HG03280 (cell line): ENCODE results near the gene TPCN2.
"Not testable (repeated sequence)": the region's sequence is repeated elsewhere in the genome, so short reads cannot be mapped to it uniquely, and the experiment has no call there.

Experiments
- ATAC-seq: cut with Tn5 transposase; IDR thresholded peaks from one replicate; pipeline ENCODE4 v1.9.1; 2021; ENCODE audit warnings: mild to moderate bottlenecking, moderate library complexity; ENCODE audit not compliant: unreplicated experiment

The TPCN2 gene

DNA sequence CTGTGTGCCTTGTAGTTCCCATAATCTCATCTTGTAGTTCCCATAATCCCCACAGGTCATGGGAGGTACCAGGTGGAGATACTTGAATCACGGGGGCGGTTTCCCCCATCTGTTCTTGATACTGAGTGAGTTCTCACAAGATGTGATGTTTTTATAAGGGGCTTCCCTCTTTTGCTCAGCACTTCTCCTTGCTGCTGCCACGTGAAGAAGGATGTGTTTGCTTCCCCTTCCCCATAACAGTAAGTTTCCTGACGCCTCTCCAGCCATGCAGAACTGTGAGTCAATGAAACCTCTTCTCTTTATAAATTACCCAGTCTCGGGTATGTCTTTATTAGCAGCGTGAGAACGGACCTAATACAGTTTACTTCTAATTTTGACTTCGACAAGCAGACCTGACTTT, 93.0 kb downstream of the TPCN2 start:
- ATAC-seq: no peak

GRCh38 chr11:69142895-69143294, 94.2 kb downstream of the TPCN2 start:
- no peak for ATAC-seq

GRCh38 chr11:69144316-69145049, 95.8 kb downstream of the TPCN2 start:
- no peak for ATAC-seq

DNA sequence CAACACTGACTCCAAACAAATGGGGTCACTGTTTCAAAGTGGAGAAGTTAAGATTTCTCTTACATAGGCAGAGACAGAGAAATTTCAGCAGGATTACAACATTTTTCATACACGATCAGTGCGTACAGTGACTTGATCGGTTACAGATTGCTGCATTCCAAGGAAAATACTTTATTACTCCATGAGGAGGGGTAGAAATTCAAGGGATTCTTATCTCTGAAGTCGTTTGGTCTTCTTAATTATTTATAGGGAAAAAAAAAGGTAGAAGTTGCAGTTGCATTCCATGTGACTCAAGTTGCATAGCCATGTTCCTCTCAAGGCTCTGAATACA, 96.3 kb downstream of the TPCN2 start:
- no peak for ATAC-seq

DNA sequence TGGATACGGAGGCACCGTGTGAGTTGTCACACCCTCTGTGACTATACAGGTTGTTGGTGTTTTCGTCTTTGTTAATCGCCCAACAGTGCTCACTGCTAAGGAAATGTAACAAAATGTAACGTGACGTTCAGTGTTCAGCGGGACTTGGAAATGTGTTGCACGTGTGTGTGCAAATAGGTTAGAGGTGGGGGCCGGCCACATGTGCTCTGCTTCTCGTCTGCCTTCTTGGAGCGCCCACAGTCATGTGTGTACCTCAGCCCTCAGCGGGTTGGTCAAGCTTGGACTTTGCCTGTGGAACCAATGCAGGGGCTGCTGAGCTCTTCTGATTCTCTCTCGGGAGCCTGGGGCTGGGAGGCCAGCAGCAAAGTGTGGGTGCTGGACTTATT, 99.6 kb downstream of the TPCN2 start:
- no peak for ATAC-seq

GRCh38 chr11:69148806-69149205, 100.1 kb downstream of the TPCN2 start:
- ATAC-seq: no peak

DNA sequence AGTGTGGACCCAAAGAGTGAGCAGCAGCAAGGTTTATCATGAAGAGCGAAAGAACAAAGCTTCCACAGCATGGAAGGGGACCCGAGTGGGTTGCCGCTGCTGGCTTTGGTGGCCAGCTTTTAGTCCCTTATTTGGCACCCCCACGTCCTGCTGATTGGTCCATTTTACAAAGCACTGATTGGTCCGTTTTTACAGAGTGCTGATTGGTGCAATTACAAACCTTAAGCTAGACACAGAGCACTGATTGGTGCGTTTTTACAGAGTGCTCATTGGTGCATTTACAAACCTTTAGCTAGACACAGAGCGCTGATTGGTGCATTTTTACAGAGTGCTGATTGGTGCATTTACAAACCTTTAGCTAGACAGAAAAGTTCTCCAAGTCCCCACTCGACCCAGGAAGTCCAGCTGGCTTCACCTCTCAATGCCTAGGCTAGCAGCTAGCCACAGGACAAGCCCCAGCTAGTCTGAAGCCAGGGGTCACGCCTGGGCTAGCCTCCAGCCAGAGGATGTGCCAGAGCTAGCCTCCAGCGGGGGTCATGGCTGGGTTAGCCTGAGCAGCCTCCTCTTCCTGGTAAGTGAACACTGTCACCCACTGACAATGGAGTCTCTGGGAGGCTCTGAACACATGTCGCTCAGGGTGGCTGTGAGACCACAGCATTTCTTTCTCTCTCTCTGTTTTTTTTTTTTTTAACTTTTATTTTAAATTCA, 100.8 kb downstream of the TPCN2 start:
- not testable (repeated sequence) for ATAC-seq

GRCh38 chr11:69150175-69150574, 101.4 kb downstream of the TPCN2 start:
- no peak for ATAC-seq

DNA sequence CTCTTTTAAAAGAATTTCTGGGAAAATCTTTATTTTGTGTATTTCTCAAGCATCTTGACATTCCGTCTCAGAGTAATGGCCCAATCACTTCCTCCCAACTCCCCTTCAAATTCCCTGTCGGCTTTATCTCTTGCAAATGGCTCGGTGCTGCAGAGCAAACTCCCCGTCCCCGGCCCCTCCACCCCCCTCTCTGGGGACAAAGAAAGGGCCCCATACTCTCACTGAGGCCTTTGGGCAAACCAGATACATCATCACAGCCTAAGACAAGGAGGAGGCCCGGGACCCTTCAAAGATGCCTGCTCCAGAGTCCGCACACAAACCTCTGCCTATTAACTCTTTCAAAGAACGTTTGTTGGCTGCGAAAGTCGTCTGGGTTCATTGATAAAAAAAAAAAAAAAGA, 103.1 kb downstream of the TPCN2 start:
- ATAC-seq: no peak

DNA sequence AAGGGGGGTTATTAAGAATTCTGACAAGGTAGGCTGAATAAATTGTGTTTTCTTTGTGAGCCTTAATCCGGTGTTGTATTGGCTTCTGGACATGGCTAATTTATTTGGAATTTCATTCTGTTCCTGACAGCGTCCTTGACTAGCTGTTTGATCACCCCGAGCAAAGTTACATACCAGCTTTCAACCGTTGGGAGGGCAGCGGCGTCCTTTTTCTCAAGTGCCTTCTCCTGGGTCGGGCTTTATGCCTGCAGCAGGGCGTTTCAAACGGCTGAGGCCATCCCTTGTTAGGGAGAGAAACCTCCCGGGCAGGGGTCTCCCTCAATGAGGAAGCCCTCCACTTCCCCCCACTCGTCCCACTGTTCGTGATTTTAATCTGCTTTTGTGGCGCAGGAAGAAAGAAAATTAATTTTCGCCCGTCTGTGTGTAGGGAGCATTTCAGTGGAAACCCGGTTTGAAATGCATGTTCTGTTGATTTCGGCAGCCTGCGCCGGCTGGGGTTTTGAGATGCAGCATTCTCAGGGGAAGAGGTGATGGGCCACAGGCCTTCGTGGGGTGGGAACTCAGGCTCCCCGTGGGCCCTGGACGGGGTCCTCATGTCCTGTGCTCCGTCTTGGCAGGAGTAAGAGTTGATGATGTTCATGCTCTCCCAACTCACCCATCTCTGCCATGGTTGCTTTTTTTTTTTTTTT, 104.1 kb downstream of the TPCN2 start:
- no peak for ATAC-seq

DNA sequence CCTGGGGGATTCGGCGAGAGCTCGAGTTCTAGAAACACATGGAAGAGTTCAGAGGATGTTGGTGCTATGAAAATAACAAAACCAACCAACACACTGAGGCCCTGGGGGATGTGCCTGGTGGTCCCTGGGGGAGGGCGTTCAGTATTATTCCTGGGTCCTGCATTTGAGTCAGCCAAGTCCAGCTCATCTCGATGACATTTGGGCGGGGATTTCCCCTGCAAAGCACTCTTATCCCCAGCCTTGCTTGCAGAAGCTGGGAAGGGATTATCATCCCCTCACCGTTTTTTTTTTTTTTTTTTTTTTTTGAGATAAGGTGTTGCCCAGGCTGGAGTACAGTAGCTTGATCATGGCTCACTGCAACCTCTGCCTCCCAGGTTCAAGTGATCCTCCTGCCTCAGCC, 104.9 kb downstream of the TPCN2 start:
- ATAC-seq: no peak

DNA sequence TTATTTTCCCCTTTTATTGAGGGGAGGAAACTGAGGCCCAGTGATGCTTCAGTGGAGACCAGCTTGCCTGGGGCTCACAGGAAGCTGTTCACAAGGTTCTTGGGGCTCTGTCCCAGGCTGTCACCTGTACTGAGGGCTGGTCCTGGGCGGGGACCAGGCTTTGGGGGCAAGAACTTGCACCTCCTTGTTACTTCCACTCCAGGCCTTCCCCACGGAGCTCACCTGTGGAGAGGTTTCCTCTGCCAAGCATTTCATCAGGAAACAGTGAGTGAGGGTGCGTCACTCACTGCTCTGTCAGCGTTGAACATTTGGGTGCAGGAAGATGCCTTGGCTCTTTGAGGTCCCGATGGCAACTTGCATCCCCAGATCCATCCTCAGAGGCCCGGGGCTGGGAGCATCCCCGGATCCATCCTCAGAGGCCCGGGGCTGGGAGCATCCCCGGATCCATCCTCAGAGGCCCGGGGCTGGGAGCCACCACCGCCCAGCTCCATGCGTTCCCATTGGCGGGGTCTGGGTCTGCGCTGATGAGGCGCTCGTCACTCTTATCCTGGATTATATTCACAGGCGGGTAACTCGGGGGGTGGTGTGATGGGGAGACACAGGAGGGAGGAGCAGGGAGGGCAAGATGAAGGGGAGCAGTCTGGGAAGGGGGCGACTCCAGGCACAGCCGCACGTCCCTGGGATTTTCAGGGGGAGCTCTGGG, 105.6 kb downstream of the TPCN2 start:
- no peak for ATAC-seq

- no peak for ATAC-seq
These were observed 106.2 kb downstream of the TPCN2 start for GRCh38 chr11:69154938-69155301.

DNA sequence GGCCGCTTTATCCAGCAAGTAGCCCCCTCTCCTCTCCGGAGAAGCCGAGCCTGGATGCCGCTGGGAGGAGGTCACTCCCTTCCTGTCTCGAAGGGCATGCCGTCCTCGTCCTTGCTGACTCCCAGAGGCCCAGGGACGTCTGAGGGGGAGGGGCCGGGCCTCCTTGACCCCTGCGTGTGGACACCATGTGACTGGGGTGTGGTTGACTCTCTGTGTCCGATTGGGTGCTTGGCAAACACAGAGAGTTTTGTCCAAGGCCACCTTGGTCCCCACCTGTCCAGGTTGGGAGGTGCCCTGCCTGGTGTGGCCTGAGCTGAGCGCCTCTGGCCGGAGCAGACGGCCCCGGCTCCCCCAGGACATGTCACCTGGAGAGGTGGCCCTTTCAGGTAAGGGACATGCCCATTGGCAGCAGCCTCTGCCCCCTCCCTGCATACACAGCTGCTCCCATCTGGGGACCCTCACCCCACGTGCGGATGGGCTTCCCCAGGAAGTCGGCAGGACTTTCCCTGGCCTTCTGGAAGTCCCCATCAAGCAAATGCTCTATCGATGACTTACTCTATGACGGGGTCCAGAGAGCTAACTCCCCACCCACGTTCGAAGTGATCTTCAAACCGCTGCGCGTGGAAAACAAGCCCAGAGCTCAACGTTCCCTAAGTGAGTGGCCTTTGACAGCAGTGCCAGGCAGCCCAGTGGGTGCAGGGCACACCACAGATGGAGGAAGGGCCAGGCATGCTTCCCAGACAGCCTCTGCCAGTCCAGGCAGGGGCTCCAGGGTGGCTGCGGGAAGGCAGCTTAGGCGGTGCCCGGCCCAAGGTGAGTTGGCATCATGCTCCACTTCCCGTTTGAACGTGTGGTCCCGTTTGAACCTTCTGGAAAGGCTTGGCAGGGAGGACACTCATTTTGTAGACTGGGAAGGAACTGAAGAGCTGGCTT, 106.8 kb downstream of the TPCN2 start, which contains the start of gene SMIM38:
Gene SMIM38 (plus strand): TSS at position 634 of the 933 bp plus-strand sequence. CDS start 1,912 bp downstream, outside the sequence.
- ATAC-seq: no peak

DNA sequence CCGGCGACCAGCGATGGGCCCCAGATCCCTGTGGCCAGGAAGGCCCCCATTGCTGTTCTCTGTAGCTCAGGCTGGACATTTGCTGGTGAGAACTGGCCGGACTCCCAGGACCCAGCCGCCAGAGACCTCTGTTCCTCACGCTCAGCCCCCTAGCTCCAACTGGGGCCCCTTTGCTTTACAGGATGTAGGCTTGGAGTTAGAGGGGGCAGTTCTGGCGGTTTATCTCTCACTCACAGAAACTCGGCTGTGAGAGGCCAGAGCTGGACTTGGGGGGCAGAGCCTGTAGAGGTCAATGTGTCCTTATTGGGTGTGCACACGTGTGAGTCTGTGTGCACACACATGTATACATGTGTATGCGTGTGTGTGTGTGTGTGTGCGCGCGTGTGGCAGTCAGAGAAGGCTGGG, 107.5 kb downstream of the TPCN2 start:
- no peak for ATAC-seq

- no peak for ATAC-seq
These were observed 108.0 kb downstream of the TPCN2 start for GRCh38 chr11:69156673-69157155.

GRCh38 chr11:69157156-69157821, 108.6 kb downstream of the TPCN2 start:
- ATAC-seq: no peak

DNA sequence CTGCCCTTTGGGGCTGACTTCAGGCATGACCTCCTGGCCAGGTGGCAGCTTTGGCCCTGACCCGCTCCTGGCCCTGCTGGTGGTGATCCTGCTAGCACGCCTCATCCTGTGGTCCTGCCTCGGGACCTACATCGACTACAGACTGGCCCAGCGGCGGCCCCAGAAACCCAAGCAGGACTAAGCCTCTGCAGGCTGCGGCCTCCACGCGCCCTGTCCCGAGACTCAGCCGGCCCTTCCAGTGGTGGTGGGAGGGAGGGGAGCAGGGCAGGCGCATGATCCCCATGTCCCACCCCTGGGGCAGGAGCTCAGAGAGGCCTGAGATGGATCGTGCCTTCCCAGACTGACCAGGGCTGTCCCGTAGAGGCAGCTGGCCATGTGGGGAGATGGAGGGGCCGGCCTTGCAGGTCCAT, 109.1 kb downstream of the TPCN2 start:
- no peak for ATAC-seq

GRCh38 chr11:69158301-69159149, 109.8 kb downstream of the TPCN2 start:
- ATAC-seq: no peak
